Activated CD4-positive, CD25-positive, alpha-beta regulatory T cell treated with anti-CD3 and anti-CD28 coated beads, Interleukin-2, amount 50 U/mL, for 24 hours (primary cell): ENCODE measurements around the gene LRIG1.

Experiments used
- ATAC-seq, 2 donors: fragments of 150-1000 bp; cut with Tn5 transposase; one replicate each; pipeline ENCODE4 v1.10.0; 2021; ENCODE audit warnings: mild to moderate bottlenecking in 1 of 2, moderate library complexity in 1 of 2

LRIG1 gene

GRCh38 chr3:66504850-66505641 lies 4.2 kb upstream of the LRIG1 start:
- ATAC-seq, result no peak

GRCh38 chr3:66502981-66503380 lies 2.2 kb upstream of the LRIG1 start:
- no peak for ATAC-seq

- no peak for ATAC-seq
Measured at GRCh38 chr3:66502245-66502874, 1.5 kb upstream of the LRIG1 start.

GRCh38 chr3:66501483-66502244 lies 842 bp upstream of the LRIG1 start:
- ATAC-seq, result no peak

GRCh38 chr3:66499881-66500575 lies 794 bp downstream of the LRIG1 start:
- peak in 1 of 2 donors; percentile 2 for ATAC-seq

GRCh38 chr3:66498687-66499621 lies 1.9 kb downstream of the LRIG1 start:
- no peak for ATAC-seq

- no peak for ATAC-seq
Measured at GRCh38 chr3:66497985-66498671, 2.7 kb downstream of the LRIG1 start.

- ATAC-seq, result no peak
Measured at GRCh38 chr3:66497288-66497984, 3.4 kb downstream of the LRIG1 start.

GRCh38 chr3:66496746-66497145 lies 4.1 kb downstream of the LRIG1 start:
- no peak for ATAC-seq

GRCh38 chr3:66496301-66496700 lies 4.5 kb downstream of the LRIG1 start:
- no peak for ATAC-seq

GRCh38 chr3:66495668-66496045 lies 5.2 kb downstream of the LRIG1 start:
- no peak for ATAC-seq

GRCh38 chr3:66494959-66495667 lies 5.7 kb downstream of the LRIG1 start:
- peak in 1 of 2 donors; percentile 9 for ATAC-seq

GRCh38 chr3:66493458-66494099 lies 7.2 kb downstream of the LRIG1 start:
- no peak for ATAC-seq

- no peak for ATAC-seq
Measured at GRCh38 chr3:66492672-66493071, 8.2 kb downstream of the LRIG1 start.

GRCh38 chr3:66492071-66492470 lies 8.8 kb downstream of the LRIG1 start:
- no peak for ATAC-seq

- no peak for ATAC-seq
Measured at GRCh38 chr3:66490984-66491383, 9.8 kb downstream of the LRIG1 start.

GRCh38 chr3:66490214-66490613 lies 10.6 kb downstream of the LRIG1 start:
- ATAC-seq, result peak; percentile 55 to 60

- peak; percentile 59 to 67 for ATAC-seq
Measured at GRCh38 chr3:66489581-66489980, 11.2 kb downstream of the LRIG1 start.

- peak in 1 of 2 donors; percentile 10 for ATAC-seq
Measured at GRCh38 chr3:66489115-66489514, 11.7 kb downstream of the LRIG1 start.
